Panc1 (cell line): Measurements from ENCODE around the gene FN3K. TPM values are rescaled to one million over a fixed set of nuclear protein-coding genes. Genes with fewer than 3 reads are reported as not detected.

ENCODE experiments used
- ATAC-seq: fragments of 200-7000 bp; cut with Tn5 transposase; 2 replicates; pipeline ENCODE4 v1.9.1; 2020; ENCODE audit warnings: mild to moderate bottlenecking, moderate library complexity
- BruUV-seq: library from RNA; stranded (reverse); fragments of 400-500 nt; replicated peaks from 2 replicates; lab custom pipeline; 2021; lab: Mats Ljungman, UMichigan
- CTCF ChIA-PET: fragments of 300-600 bp; sonication (Branson Sonifier 250); formaldehyde crosslinking; loops from one replicate; lab custom pipeline; 2022; ENCODE audit warnings: antibody characterized with exemption; lab: Charles Lee
- POLR2A ChIA-PET: fragments of 300-600 bp; sonication (Branson Sonifier 250); formaldehyde crosslinking; loops from one replicate; lab custom pipeline; 2022; ENCODE audit warnings: antibody characterized with exemption; lab: Charles Lee
- DNase-seq: peaks from one replicate; pipeline ENCODE4 v3.0.0-alpha.2; 2010; ENCODE audit warnings: low read depth, low spot score
- H3K27ac ChIP-seq: 2 replicates; pipeline ENCODE4 v1.5.1; 2011; ENCODE audit warnings: mild to moderate bottlenecking, low read length, inconsistent platforms
- H3K27me3 ChIP-seq: fragments of 200-500 bp; sonication (Bioruptor generic); 2 replicates; pipeline ENCODE4 v1.6.0; 2014; ENCODE audit warnings: low read length, inconsistent platforms; ENCODE audit not compliant: control insufficient read depth, insufficient read depth
- H3K36me3 ChIP-seq: fragments of 200-500 bp; sonication (Bioruptor generic); 2 replicates; pipeline ENCODE4 v1.5.1; 2014; ENCODE audit warnings: inconsistent platforms, mild to moderate bottlenecking, low read length, moderate library complexity; ENCODE audit not compliant: control insufficient read depth, insufficient read depth
- H3K4me1 ChIP-seq: 2 replicates; pipeline ENCODE4 v1.5.1; 2011; ENCODE audit warnings: inconsistent platforms, mild to moderate bottlenecking, low read length, moderate library complexity; ENCODE audit not compliant: control insufficient read depth, insufficient read depth
- H3K4me3 ChIP-seq, 2 experiments: 2 replicates each; pipeline ENCODE4 v1.5.1; 2011 to 2012; ENCODE audit warnings: low read depth in 2 of 2, low read length in 2 of 2, mild to moderate bottlenecking in 2 of 2, inconsistent platforms in 1 of 2, moderate library complexity in 1 of 2
- H3K9me3 ChIP-seq: fragments of 200-500 bp; sonication (Bioruptor generic); 2 replicates; pipeline ENCODE4 v1.5.1; 2014; ENCODE audit warnings: low read depth, mild to moderate bottlenecking, inconsistent platforms, low read length, moderate library complexity; ENCODE audit not compliant: control insufficient read depth, insufficient read depth
- CTCF ChIP-seq: fragments of 450-650 bp; IDR thresholded peaks from 2 replicates; pipeline ENCODE4 v1.5.1; 2017; ENCODE audit warnings: mild to moderate bottlenecking
- POLR2AphosphoS5 ChIP-seq: IDR thresholded peaks from 2 replicates; pipeline ENCODE4 v1.6.1; 2012; ENCODE audit warnings: mild to moderate bottlenecking, low read depth, low read length, moderate library complexity
- SIN3A ChIP-seq: IDR thresholded peaks from 2 replicates; pipeline ENCODE4 v1.6.1; 2012; ENCODE audit warnings: low read depth, mild to moderate bottlenecking, low read length, moderate library complexity, borderline replicate concordance; ENCODE audit not compliant: insufficient read depth
- TCF7L2 ChIP-seq: IDR thresholded peaks from 2 replicates; pipeline ENCODE4 v1.6.1; 2011; ENCODE audit warnings: mild to moderate bottlenecking, low read depth, low read length, inconsistent platforms
- in situ Hi-C: cut with HindIII; loops from 2 replicates; pipeline ENCODE4 v1.10.0; 2016; ENCODE audit warnings: low sequenced_read_pairs, low pct_unique_long_range_greater_than_20kb
- intact Hi-C: fragments of 100-400 bp; cut with micrococcal nuclease; formaldehyde crosslinking; loops from one replicate; pipeline ENCODE4 v1.10.0; 2022; ENCODE audit not compliant: unreplicated experiment
- total RNA-seq: library from RNA; stranded (reverse); gene quantifications from one replicate; pipeline ENCODE4 v1.2.1, GENCODE V29; 2021; ENCODE audit not compliant: unreplicated experiment
- TF ChIP-seq, protein P1 (sequence below), 2 experiments: IDR thresholded peaks; 2 replicates each; pipeline ENCODE4 v1.6.1; 2011 to 2012; ENCODE audit warnings: low read depth in 2 of 2, control low read depth in 1 of 2, low read length in 1 of 2, mild to moderate bottlenecking in 1 of 2, moderate library complexity in 1 of 2; ENCODE audit not compliant: insufficient read depth in 1 of 2

Gene FN3K
- total RNA-seq, 1 experiment from 2014 or later: 34.8 TPM

GRCh38 chr17:82748756-82749155, 13.3 kb downstream of the FN3K start:
- no peak for DNase-seq
- intact Hi-C loops: no loop called here
- Histone ChIP-seq H3K9me3 (no peaks in the 10 kb centered on the region), H3K4me1 (peaks cover 3% of the 10 kb centered on the region), H3K27ac (no peak overlapping the region), H3K27me3 (no peaks in the 10 kb centered on the region), H3K36me3 (no peaks in the 10 kb centered on the region; the same call in 1 of the 2 replicates), H3K4me3 (no peak overlapping the region)
- ChIA-PET POLR2A (no interaction called here), CTCF (no interaction called here)
- in situ Hi-C loops: no loop called here
- TF ChIP-seq SIN3A: no peak
- no peak for TF ChIP-seq CTCF
- TF ChIP-seq, protein P1, sequence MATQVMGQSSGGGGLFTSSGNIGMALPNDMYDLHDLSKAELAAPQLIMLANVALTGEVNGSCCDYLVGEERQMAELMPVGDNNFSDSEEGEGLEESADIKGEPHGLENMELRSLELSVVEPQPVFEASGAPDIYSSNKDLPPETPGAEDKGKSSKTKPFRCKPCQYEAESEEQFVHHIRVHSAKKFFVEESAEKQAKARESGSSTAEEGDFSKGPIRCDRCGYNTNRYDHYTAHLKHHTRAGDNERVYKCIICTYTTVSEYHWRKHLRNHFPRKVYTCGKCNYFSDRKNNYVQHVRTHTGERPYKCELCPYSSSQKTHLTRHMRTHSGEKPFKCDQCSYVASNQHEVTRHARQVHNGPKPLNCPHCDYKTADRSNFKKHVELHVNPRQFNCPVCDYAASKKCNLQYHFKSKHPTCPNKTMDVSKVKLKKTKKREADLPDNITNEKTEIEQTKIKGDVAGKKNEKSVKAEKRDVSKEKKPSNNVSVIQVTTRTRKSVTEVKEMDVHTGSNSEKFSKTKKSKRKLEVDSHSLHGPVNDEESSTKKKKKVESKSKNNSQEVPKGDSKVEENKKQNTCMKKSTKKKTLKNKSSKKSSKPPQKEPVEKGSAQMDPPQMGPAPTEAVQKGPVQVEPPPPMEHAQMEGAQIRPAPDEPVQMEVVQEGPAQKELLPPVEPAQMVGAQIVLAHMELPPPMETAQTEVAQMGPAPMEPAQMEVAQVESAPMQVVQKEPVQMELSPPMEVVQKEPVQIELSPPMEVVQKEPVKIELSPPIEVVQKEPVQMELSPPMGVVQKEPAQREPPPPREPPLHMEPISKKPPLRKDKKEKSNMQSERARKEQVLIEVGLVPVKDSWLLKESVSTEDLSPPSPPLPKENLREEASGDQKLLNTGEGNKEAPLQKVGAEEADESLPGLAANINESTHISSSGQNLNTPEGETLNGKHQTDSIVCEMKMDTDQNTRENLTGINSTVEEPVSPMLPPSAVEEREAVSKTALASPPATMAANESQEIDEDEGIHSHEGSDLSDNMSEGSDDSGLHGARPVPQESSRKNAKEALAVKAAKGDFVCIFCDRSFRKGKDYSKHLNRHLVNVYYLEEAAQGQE (IDR thresholded peaks at IDR 0.05; ENCODE audit: insufficient read depth in 1 of 2, low read depth in 2 of 2, low read length in 1 of 2): no peak
- TF ChIP-seq POLR2AphosphoS5: no peak
- TF ChIP-seq TCF7L2: no peak
- ATAC-seq: no peak
- BruUV-seq: no TSS peak

- in situ Hi-C loops (no loop called here), intact Hi-C loops (no loop called here)
- no peaks in the 10 kb centered on the region for H3K27me3 ChIP-seq
- H3K36me3 ChIP-seq: no peaks in the 10 kb centered on the region; the same call in 1 of the 2 replicates
- DNase-seq: no peak
- H3K4me1 ChIP-seq: peaks cover 19% of the 10 kb centered on the region
- H3K9me3 ChIP-seq: no peaks in the 10 kb centered on the region
- TF ChIP-seq SIN3A (no peak), TCF7L2 (no peak), POLR2AphosphoS5 (no peak), CTCF (no peak)
- TF ChIP-seq, protein P1 (IDR thresholded peaks at IDR 0.05; ENCODE audit: insufficient read depth in 1 of 2, low read depth in 2 of 2, low read length in 1 of 2): no peak
- CTCF ChIA-PET: no interaction called here
- no peak for ATAC-seq
- no peak overlapping the region for H3K4me3 ChIP-seq
- no TSS peak for BruUV-seq
- no peak overlapping the region for H3K27ac ChIP-seq
- POLR2A ChIA-PET: no interaction called here
Observed at GRCh38 chr17:82750241-82750908, 15.0 kb downstream of the FN3K start.
